HK-2 (cell line): Measurements from ENCODE around the gene GTPBP3.

ENCODE experiments used
- DNase-seq: peaks from one replicate; pipeline ENCODE4 v3.0.0-alpha.2; 2018; ENCODE audit not compliant: unreplicated experiment

The GTPBP3 gene

GRCh38 chr19:17327654-17328516 is 9.5 kb upstream of the GTPBP3 start:
- no peak for DNase-seq

GRCh38 chr19:17328517-17329365 is 8.6 kb upstream of the GTPBP3 start:
- DNase-seq, result no peak

DNA sequence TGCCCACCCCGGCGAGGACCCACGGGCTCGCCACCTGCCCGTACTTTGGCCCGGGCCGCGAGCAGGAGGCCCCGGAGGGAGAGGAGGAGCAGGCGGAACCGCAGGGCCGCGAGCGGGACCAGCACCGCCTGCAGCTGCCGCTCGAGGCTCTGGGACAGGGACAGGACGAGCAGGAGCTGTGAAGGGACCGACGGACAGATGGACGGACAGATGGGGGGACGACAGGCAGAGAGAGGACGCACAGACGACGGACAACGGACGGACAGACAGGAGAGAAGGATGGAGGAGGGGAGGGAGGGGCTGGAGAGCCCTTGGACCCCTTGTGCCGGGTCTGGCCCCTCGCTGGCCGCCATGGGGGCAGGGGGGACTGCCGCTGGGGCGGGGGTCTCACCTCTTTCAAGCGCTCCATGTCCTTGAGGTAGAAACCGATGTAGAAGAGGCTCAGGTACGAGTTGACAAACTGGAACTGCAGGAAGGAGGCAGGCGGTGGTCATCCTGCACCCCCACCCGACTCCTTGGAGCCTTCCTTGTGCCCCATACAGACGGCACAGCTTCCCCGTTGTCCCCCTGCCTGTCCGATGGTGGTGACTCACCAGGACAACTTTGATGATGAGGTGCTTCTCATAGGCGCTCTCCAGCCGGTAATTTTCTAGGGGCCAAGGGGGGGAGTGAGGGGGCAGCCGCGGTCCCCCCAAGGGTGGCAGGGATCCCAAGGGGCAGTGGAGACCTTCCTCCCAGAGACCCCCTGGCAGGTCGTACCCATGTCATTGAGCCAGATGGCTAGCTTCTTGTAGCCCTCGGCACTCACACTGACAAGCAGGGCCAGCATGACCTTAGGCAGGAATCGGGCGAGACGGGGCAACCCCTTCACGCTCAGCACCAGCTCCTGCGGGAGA is 7.7 kb upstream of the GTPBP3 start:
- no peak for DNase-seq

GRCh38 chr19:17330262-17331044 is 6.9 kb upstream of the GTPBP3 start:
- no peak for DNase-seq

DNA sequence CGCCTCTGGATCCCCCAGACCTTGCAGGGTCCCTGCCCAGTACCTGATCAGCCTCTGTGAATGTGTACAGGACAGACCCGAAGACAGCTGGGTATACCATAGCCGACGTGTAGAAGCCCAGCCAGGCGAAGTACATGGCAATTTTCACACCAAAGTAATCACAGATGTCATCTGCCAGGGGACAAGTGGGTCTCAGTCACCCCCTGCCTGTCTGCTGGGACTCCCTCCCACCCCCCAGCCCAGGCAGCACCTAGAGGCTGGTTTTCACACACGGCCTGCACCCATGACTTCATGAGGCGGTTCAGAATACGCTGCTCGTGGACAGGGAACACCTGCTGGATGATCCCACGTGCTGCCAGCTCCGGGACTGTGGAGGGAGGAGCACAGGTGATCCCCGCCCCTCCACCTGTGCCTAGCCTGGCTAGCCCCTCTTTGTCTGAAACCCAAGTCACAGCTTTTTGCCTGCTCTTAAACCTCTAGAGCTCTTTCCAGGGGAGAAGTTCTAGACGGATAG is 6.3 kb upstream of the GTPBP3 start:
- DNase-seq, result no peak

DNA sequence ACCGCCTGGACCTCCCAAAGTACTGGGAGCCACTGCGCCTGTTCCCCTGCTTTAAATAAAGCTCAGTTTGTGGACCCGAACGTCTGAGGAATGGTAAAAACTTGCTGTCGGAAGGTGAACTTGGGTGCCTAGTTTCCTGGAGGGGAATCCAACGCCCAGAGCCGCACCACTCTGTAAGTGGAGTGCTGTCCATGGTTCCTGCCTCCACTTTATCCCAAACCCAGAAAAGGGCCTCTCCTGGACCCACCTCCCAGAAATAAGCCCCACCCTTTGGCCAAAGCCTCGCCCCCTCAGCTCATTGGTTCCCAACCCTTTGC is 5.0 kb upstream of the GTPBP3 start:
- DNase-seq, result no peak

- no peak for DNase-seq
These were observed 4.4 kb upstream of the GTPBP3 start for GRCh38 chr19:17332677-17333581.

DNA sequence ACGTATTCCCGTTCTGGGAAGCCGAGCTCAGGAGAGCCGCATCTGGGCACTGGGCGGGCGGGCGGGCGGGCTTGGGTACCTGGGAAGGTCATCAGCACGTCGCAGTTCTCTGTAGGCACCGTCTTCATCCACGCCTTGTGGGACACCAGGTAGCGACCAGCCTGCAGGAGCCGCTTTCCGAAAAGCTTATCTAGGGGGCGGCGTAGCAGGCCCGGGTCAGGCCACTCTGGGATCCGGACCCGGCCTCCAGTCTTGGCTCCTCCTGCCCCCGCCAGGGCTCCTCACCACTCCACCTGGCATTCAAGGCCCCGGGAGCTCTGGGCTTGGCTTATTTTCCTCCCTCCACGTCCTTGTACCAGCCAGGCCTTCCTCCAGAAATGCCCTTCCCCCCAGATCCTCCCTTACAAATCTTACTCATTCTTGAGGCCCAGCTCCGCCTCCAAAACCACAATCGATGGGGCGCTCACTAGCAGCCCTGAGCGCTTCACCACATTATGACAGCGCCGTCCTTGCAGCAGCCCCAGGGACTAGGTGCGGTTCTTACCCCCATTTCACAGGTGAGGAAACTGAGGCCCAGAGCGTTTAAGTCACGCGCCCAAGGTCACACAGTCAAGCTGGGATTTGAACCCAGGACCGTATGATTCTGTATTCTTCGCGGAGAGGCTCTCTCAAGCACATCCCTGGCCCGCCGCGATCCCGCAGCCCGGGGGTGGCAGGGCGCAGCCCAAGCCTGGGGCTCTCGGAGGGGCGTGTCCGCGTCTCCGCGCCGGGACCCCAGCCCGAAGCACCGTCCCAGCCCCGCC is 3.5 kb upstream of the GTPBP3 start:
- DNase-seq, result peak; percentile 82

DNA sequence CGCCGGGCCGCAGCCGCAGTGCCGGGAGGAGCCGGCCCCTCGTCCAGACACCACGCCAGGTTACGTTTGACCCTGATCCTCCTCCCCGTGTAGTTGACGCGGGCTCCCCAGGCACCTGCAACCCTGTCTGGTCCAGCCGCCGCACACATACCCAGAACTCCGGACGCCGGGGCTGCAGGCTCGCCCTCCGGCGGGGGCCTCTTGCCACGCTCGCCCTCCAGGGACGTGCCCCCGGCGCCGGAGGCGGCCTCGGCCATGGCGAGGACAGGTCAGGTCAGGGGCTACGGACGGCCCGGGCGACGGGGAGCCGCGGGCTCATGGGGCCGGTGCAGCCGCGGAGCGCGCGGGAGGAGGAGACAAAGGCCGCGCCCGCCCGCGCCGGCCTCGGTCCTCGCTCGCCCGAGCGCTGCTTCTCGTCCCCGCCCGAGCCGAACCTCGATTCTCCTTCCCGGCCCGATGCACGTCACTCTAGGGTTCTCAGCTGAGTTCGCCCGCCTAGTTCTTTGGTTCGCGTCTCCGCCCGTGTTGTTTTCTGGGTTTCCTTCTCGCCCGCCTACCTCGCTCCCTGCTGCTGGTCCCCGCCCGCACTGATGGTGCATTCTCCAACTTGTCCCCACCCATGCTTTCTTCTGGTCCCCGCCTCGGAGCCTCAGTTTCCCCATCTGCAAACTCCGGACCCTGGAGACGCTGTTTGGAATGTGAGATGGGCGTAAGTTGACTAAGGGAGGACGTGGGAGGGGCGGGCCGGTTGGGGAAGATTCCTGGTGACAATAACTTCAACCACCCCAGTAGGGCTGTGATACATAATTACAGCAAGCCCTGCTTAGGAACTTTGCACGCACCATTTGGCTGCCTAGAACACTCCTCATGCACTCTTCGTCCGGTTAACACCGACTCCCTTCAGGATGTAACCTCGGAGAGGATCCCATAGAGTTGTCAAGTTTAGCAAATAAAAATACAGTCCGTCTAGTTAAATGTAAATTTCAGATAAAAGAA is 2.6 kb upstream of the GTPBP3 start, which contains the start of gene ANO8:
ANO8 (minus strand) TSS at position 442 of the 996 bp plus-strand sequence; CDS start at position 257, 185 bp downstream.
- DNase-seq, result peak; percentile 95

GRCh38 chr19:17335575-17335974 is 1.8 kb upstream of the GTPBP3 start:
- no peak for DNase-seq

DNA sequence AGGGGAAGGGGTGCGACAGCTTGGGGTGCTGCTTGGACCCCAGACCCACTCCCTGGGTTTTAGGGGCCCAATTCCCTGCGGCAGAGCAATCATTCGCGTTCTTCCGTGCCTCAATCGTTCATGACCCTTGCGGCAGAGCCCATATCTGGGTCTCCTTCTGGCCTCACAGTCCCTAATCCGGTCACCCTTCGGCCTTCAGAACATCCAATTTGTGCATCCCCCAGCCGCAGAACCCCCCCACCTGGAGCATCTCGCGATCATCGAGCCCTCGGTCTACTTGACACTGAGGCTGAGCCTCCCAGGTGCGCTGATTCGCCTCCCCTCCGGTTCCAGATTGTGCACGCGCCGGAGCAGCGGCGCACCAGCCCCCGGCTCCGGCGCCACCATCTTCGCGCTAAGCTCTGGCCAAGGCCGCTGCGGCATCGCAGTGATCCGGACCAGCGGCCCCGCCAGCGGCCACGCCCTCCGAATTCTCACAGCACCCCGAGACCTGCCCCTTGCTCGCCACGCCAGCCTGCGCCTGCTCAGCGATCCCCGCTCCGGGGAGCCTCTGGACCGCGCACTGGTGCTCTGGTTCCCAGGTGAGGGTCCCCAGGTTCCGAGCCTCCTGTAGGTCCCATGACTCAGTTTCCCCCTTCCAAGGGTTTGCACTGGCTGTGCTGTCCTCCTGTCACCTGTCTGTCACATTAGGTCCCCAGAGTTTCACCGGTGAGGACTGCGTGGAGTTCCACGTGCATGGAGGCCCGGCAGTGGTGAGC is 501 bp downstream of the GTPBP3 start:
- DNase-seq, result peak; percentile 31

GRCh38 chr19:17338433-17339078 is 1.2 kb downstream of the GTPBP3 start:
- no peak for DNase-seq

- DNase-seq, result no peak
These were observed 1.9 kb downstream of the GTPBP3 start for GRCh38 chr19:17339088-17339741.

DNA sequence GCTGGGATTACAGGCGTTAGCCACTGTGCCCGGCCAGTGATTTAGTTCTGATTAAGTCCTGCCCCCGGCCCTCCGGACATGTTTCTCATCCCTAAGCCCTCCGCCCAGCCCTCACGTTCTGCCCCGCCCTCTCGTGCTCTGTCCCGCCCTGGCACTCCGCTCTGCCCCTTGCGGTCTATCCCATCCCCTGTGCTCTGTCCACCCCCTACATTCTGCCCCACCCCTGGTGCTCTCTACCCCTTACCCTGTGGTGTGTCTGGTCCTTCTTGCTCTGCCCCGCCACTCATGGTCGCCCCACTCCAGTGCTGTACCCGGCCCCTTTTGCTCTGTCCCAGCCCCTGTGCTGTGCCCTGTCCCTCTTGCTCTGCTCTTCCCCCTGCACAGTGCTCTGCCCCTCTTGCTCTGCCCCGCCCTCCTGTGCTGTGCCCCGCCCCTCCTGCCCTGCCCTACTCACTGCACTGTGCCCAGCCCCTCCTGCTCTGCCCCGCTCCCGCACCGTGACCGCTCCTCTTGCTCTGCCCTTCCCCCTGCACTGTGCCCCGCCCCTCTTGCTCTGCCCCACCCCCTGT is 3.0 kb downstream of the GTPBP3 start:
- DNase-seq, result no peak

DNA sequence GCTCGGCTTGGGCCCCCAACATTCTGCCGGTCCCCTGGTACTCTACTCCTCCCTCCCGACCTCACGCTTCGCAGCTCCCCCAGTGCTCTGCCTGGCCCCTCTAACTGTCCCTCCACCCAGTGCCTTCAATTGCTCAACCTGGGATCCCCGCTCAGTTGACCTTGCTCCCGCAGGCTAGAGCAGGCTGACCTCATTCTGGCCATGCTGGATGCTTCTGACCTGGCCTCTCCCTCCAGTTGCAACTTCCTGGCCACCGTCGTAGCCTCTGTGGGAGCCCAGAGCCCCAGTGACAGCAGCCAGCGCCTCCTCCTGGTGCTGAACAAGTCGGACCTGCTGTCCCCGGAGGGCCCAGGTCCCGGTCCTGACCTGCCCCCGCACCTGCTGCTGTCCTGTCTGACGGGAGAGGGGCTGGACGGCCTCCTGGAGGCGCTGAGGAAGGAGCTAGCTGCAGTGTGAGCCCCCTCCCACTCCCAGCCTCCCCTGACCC is 3.6 kb downstream of the GTPBP3 start:
- DNase-seq, result no peak
